ENCODE data around the gene PTPN9.
"Not testable (repeated sequence)": the region's sequence is repeated elsewhere in the genome, so short reads cannot be mapped to it uniquely, and the experiment has no call there.

The PTPN9 gene

GRCh38 chr15:75538376-75538775, 40.7 kb downstream of the PTPN9 start:
- no peak for DNase-seq (ENCODE audit: low read depth)
- TF ChIP-seq, protein P1, sequence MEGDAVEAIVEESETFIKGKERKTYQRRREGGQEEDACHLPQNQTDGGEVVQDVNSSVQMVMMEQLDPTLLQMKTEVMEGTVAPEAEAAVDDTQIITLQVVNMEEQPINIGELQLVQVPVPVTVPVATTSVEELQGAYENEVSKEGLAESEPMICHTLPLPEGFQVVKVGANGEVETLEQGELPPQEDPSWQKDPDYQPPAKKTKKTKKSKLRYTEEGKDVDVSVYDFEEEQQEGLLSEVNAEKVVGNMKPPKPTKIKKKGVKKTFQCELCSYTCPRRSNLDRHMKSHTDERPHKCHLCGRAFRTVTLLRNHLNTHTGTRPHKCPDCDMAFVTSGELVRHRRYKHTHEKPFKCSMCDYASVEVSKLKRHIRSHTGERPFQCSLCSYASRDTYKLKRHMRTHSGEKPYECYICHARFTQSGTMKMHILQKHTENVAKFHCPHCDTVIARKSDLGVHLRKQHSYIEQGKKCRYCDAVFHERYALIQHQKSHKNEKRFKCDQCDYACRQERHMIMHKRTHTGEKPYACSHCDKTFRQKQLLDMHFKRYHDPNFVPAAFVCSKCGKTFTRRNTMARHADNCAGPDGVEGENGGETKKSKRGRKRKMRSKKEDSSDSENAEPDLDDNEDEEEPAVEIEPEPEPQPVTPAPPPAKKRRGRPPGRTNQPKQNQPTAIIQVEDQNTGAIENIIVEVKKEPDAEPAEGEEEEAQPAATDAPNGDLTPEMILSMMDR (conservative IDR thresholded peaks at IDR 0.05; ENCODE audit: low read depth, low read length) = no peak
- H3K4me3 ChIP-seq (ENCODE audit: low read length) = no peak overlapping the region

- TF ChIP-seq, protein P1 (conservative IDR thresholded peaks at IDR 0.05; ENCODE audit: low read depth, low read length) = no peak
- no peak overlapping the region for H3K4me3 ChIP-seq (ENCODE audit: low read length)
- DNase-seq (ENCODE audit: low read depth) = no peak
Observed at GRCh38 chr15:75533945-75534344, 45.2 kb downstream of the PTPN9 start.

GRCh38 chr15:75532413-75533250, 46.5 kb downstream of the PTPN9 start:
- no peak overlapping the region for H3K4me3 ChIP-seq (ENCODE audit: low read length)
- DNase-seq (ENCODE audit: low read depth) = no peak
- TF ChIP-seq, protein P1 (conservative IDR thresholded peaks at IDR 0.05; ENCODE audit: low read depth, low read length) = peak; percentile 63

GRCh38 chr15:75531041-75531450, 48.1 kb downstream of the PTPN9 start:
- DNase-seq (ENCODE audit: low read depth) = no peak
- no peak overlapping the region for H3K4me3 ChIP-seq (ENCODE audit: low read length)
- TF ChIP-seq, protein P1 (conservative IDR thresholded peaks at IDR 0.05; ENCODE audit: low read depth, low read length) = no peak

- H3K4me3 ChIP-seq (ENCODE audit: low read length) = no peak overlapping the region
- DNase-seq (ENCODE audit: low read depth) = no peak
- TF ChIP-seq, protein P1 (conservative IDR thresholded peaks at IDR 0.05; ENCODE audit: low read depth, low read length) = no peak
Observed at GRCh38 chr15:75530169-75530568, 48.9 kb downstream of the PTPN9 start.

- not testable (repeated sequence) for H3K4me3 ChIP-seq (ENCODE audit: low read length); DNase-seq (ENCODE audit: low read depth)
Observed at GRCh38 chr15:75525756-75526155, 53.4 kb downstream of the PTPN9 start.

DNA sequence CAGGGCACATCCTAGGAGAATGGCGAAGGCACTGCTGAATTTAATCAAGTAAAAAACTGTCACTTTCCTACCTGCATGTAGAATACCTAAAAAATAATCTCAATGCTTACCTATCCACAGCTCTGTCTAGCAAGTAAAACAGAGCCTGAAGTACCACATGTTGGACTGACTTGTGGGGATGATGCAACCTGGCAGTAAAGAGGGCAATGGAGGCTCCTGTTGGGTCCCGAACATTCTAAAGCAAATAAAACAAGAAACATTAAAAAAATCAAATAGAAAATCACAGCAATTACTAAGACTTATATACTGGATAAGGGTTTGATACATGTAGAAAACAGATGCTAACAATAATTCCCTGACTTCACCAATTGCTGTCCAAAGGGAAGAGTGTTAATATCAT, 56.1 kb downstream of the PTPN9 start:
- DNase-seq (ENCODE audit: low read depth) = no peak
- TF ChIP-seq, protein P1 (conservative IDR thresholded peaks at IDR 0.05; ENCODE audit: low read depth, low read length) = no peak

More for the DNA sequence above, 56.1 kb downstream of the PTPN9 start:
- H3K4me3 ChIP-seq (ENCODE audit: low read length) = no peak overlapping the region
